NT2/D1 (cell line): Measurements from ENCODE around the gene GPR108.
"Not testable (repeated sequence)": the region's sequence is repeated elsewhere in the genome, so short reads cannot be mapped to it uniquely, and the experiment has no call there.

Source experiments
- DNase-seq: peaks from one replicate; pipeline ENCODE4 v3.0.0-alpha.2; 2011; ENCODE audit warnings: low read depth, low spot score
- H3K27me3 ChIP-seq: 2 replicates; pipeline ENCODE4 v1.6.0; 2011; ENCODE audit warnings: mild to moderate bottlenecking; ENCODE audit not compliant: insufficient read length, insufficient read depth
- H3K36me3 ChIP-seq: 2 replicates; pipeline ENCODE4 v1.6.1; 2011; ENCODE audit warnings: mild to moderate bottlenecking, low read length, mixed read lengths; ENCODE audit not compliant: insufficient read depth, insufficient read length
- H3K4me1 ChIP-seq: 2 replicates; pipeline ENCODE4 v1.5.1; 2011; ENCODE audit not compliant: insufficient read depth, insufficient read length
- H3K4me3 ChIP-seq: 2 replicates; pipeline ENCODE4 v1.5.1; 2011; ENCODE audit warnings: low read depth; ENCODE audit not compliant: insufficient read length
- H3K9ac ChIP-seq: 2 replicates; pipeline ENCODE4 v1.6.0; 2011; ENCODE audit warnings: low read depth; ENCODE audit not compliant: insufficient read length
- H3K9me3 ChIP-seq: 2 replicates; pipeline ENCODE4 v1.5.1; 2011; ENCODE audit warnings: mild to moderate bottlenecking, low read length; ENCODE audit not compliant: insufficient read depth
- SUZ12 ChIP-seq: IDR thresholded peaks from 2 replicates; pipeline ENCODE4 v1.6.1; 2011; ENCODE audit not compliant: insufficient read length, insufficient read depth; ENCODE audit errors: extremely low read depth
- YY1 ChIP-seq: IDR thresholded peaks from 2 replicates; pipeline ENCODE4 v1.6.1; 2011; ENCODE audit not compliant: insufficient read length, insufficient read depth
- ZNF274 ChIP-seq: IDR thresholded peaks from 2 replicates; pipeline ENCODE4 v1.6.1; 2011; ENCODE audit warnings: mild to moderate bottlenecking, low read depth, low read length

GPR108 gene

GRCh38 chr19:6737284-6737872, at the start of gene GPR108:
TSS of gene GPR108 (minus strand) at chr19:6737580. CDS start at chr19:6737576, 4 bp downstream.
- Histone ChIP-seq H3K4me1 (peaks cover 13% of the 10 kb centered on the region), H3K36me3 (peaks cover 35% of the 10 kb centered on the region), H3K9me3 (no peaks in the 10 kb centered on the region), H3K4me3 (peak within 1 kb of the TSS; percentile 79), H3K9ac (peak within 1 kb of the TSS; percentile 90), H3K27me3 (no peaks in the 10 kb centered on the region)
- TF ChIP-seq YY1, result no peak
- TF ChIP-seq SUZ12, result no peak
- no peak for TF ChIP-seq ZNF274
- DNase-seq, result peak; percentile 99

GRCh38 chr19:6779206-6779605, 41.8 kb upstream of the GPR108 start:
- Histone ChIP-seq H3K4me3 (no peak overlapping the region), H3K9me3 (no peaks in the 10 kb centered on the region), H3K36me3 (no peaks in the 10 kb centered on the region), H3K9ac (no peak overlapping the region), H3K4me1 (no peaks in the 10 kb centered on the region), H3K27me3 (no peaks in the 10 kb centered on the region)
- no peak for DNase-seq
- TF ChIP-seq SUZ12 (no peak), YY1 (no peak), ZNF274 (no peak)

- H3K4me1 ChIP-seq, result peaks cover 2% of the 10 kb centered on the region
- no peak for DNase-seq
- H3K36me3 ChIP-seq, result no peaks in the 10 kb centered on the region
- H3K9me3 ChIP-seq, result no peaks in the 10 kb centered on the region
- TF ChIP-seq SUZ12, result no peak
- no peak for TF ChIP-seq YY1
- no peak for TF ChIP-seq ZNF274
- H3K4me3 ChIP-seq, result no peak overlapping the region
- H3K27me3 ChIP-seq, result no peaks in the 10 kb centered on the region
- H3K9ac ChIP-seq, result no peak overlapping the region
These were observed 41.0 kb upstream of the GPR108 start for GRCh38 chr19:6778386-6778785.

GRCh38 chr19:6777434-6777833, 40.1 kb upstream of the GPR108 start:
- peaks cover 7% of the 10 kb centered on the region for H3K4me1 ChIP-seq

GRCh38 chr19:6776999-6777398, 39.6 kb upstream of the GPR108 start:
- DNase-seq, result no peak
- Histone ChIP-seq H3K36me3 (no peaks in the 10 kb centered on the region), H3K9me3 (no peaks in the 10 kb centered on the region), H3K4me1 (peaks cover 7% of the 10 kb centered on the region), H3K9ac (no peak overlapping the region), H3K4me3 (no peak overlapping the region), H3K27me3 (no peaks in the 10 kb centered on the region)
- TF ChIP-seq ZNF274, result no peak
- no peak for TF ChIP-seq YY1
- TF ChIP-seq SUZ12, result no peak

More at GRCh38 chr19:6777434-6777833, 40.1 kb upstream of the GPR108 start:
- Histone ChIP-seq H3K36me3 (no peaks in the 10 kb centered on the region), H3K4me3 (no peak overlapping the region), H3K9me3 (no peaks in the 10 kb centered on the region), H3K9ac (no peak overlapping the region), H3K27me3 (no peaks in the 10 kb centered on the region)
- TF ChIP-seq ZNF274 (no peak), SUZ12 (no peak), YY1 (no peak)
- DNase-seq, result no peak

GRCh38 chr19:6776045-6776444, 38.7 kb upstream of the GPR108 start:
- not testable (repeated sequence) for H3K27me3 ChIP-seq, DNase-seq, H3K9ac ChIP-seq, H3K36me3 ChIP-seq, H3K4me1 ChIP-seq, H3K9me3 ChIP-seq, H3K4me3 ChIP-seq

GRCh38 chr19:6774821-6775707, 37.7 kb upstream of the GPR108 start:
- no peak overlapping the region for H3K4me3 ChIP-seq
- H3K36me3 ChIP-seq, result no peaks in the 10 kb centered on the region
- no peaks in the 10 kb centered on the region for H3K27me3 ChIP-seq
- TF ChIP-seq ZNF274 (no peak), SUZ12 (no peak), YY1 (no peak)
- peaks cover 7% of the 10 kb centered on the region for H3K4me1 ChIP-seq
- H3K9me3 ChIP-seq, result no peaks in the 10 kb centered on the region
- no peak for DNase-seq
- no peak overlapping the region for H3K9ac ChIP-seq
